ENCODE data around the gene STX16.

STX16 gene

GRCh38 chr20:58690396-58691135 is 39.5 kb downstream of the STX16 start:
- DNase-seq (ENCODE audit: insufficient read length) (no peak), FAIRE-seq (no peak)
- TF ChIP-seq POLR2AphosphoS5 (IDR thresholded peaks at IDR 0.05; ENCODE audit: low read depth, low read length), result no peak
- TF ChIP-seq POLR2A (IDR thresholded peaks at IDR 0.05; ENCODE audit: low read depth, low read length), result no peak
- TF ChIP-seq TAF1 (IDR thresholded peaks at IDR 0.05; ENCODE audit: borderline replicate concordance, low read depth, low read length), result no peak

DNA sequence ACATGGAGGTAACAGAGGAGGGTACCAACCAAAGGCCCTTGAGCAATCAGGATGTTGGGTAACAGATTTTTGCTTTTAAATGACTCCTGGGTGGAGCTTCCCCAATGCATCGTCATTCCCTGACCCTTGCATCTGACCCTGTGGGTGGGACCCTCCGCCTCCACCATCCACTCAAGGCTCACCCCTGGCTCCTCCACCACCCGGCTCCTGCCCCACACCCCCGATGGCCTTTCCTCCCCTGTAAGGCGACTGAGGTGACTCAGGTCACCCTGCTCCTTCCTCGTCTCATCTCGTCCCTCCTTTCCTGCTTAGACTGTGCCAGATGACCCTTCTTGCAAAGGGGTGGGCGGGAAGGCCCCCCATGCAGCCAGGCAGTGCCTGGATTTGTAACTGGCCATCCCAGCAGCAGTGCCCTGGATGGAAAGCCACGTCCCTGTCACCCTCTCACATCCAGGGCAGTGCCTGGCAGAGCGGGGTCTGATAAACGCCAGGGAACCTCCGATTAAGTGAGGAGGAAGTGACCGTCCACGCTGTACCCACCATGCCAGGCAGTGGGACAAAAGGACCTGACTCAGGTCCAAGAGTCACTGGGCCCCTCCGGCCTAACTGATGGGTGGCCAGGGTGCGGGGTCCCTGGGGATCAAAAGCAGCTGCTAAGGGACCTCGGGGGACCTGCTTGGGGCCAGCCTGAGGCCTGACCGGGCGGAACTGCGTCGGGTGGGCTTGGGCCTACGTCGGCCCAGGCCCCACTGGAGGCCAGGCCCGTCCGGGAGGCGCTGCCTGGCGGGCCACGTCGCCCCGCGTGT is 40.9 kb downstream of the STX16 start:
- TF ChIP-seq POLR2A (IDR thresholded peaks at IDR 0.05; ENCODE audit: low read depth, low read length), result no peak
- no peak for TF ChIP-seq TAF1 (IDR thresholded peaks at IDR 0.05; ENCODE audit: borderline replicate concordance, low read depth, low read length)
- TF ChIP-seq POLR2AphosphoS5 (IDR thresholded peaks at IDR 0.05; ENCODE audit: low read depth, low read length), result no peak
- FAIRE-seq (no peak), DNase-seq (ENCODE audit: insufficient read length) (no peak)

- DNase-seq (ENCODE audit: insufficient read length), result peak; percentile 96
- peak; percentile 60 for FAIRE-seq
- peak; percentile 60; the same call in 1 of the 2 replicates for TF ChIP-seq POLR2A (IDR thresholded peaks at IDR 0.05; ENCODE audit: low read depth, low read length)
- no peak for TF ChIP-seq POLR2AphosphoS5 (IDR thresholded peaks at IDR 0.05; ENCODE audit: low read depth, low read length)
- TF ChIP-seq TAF1 (IDR thresholded peaks at IDR 0.05; ENCODE audit: borderline replicate concordance, low read depth, low read length), result 0 out of 2 replicates have a peak, but pooled peaks have one; percentile 24
Observed at GRCh38 chr20:58692579-58693225, 41.6 kb downstream of the STX16 start, which contains the start of gene NPEPL1. Gene NPEPL1, plus strand, starts transcription at chr20:58692800. Its CDS starts 101 bp downstream, at chr20:58692901.

- DNase-seq (ENCODE audit: insufficient read length) (no peak), FAIRE-seq (peak; percentile 17)
- TF ChIP-seq POLR2A (IDR thresholded peaks at IDR 0.05; ENCODE audit: low read depth, low read length) (no peak), POLR2AphosphoS5 (IDR thresholded peaks at IDR 0.05; ENCODE audit: low read depth, low read length) (no peak)
Observed at GRCh38 chr20:58693226-58694006, 42.3 kb downstream of the STX16 start.

DNA sequence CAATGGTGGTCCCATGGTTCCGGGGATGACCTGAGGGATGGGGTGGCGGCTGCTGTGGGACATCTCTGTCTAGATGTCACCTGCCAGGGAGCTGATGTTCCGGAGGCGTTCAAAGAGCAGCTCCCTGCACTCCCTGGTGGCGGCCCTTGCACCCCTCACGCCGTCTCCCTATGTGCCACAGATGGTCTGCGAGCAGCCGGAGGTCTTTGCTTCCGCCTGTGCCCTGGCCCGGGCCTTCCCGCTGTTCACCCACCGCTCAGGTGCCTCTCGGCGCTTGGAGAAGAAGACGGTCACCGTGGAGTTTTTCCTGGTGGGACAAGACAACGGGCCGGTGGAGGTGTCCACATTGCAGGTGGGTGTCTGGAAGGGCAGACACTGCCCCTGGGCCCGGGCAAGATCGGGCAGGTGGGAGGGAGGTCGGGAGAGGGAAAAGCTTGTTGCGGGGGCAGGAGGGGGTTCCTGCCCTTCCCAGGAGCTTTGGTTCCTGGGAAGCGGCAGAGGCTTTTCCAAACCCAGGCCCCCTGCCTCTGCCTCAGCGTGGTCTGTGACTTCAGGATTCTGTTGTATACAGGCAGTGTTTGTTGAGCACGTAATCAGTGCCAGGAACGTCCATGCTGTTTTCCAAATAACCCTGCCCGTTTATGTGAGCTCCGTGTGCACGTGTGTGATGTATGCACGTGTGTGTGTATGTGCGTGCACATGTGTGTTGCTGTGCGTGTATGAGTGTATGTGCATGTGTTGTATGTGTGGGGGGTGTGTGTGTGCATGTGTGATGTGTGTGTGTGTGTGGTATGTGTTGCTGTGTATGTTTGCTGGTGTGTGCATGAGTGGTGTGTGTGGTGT is 43.4 kb downstream of the STX16 start:
- no peak for TF ChIP-seq POLR2AphosphoS5 (IDR thresholded peaks at IDR 0.05; ENCODE audit: low read depth, low read length)
- TF ChIP-seq TAF1 (IDR thresholded peaks at IDR 0.05; ENCODE audit: borderline replicate concordance, low read depth, low read length), result no peak
- no peak for TF ChIP-seq POLR2A (IDR thresholded peaks at IDR 0.05; ENCODE audit: low read depth, low read length)
- DNase-seq (ENCODE audit: insufficient read length) (no peak), FAIRE-seq (no peak)

GRCh38 chr20:58695084-58695722 is 44.1 kb downstream of the STX16 start:
- DNase-seq (ENCODE audit: insufficient read length), result no peak
- TF ChIP-seq TAF1 (IDR thresholded peaks at IDR 0.05; ENCODE audit: borderline replicate concordance, low read depth, low read length) (no peak), POLR2AphosphoS5 (IDR thresholded peaks at IDR 0.05; ENCODE audit: low read depth, low read length) (no peak), POLR2A (IDR thresholded peaks at IDR 0.05; ENCODE audit: low read depth, low read length) (no peak)
- peak; percentile 78 for FAIRE-seq

DNA sequence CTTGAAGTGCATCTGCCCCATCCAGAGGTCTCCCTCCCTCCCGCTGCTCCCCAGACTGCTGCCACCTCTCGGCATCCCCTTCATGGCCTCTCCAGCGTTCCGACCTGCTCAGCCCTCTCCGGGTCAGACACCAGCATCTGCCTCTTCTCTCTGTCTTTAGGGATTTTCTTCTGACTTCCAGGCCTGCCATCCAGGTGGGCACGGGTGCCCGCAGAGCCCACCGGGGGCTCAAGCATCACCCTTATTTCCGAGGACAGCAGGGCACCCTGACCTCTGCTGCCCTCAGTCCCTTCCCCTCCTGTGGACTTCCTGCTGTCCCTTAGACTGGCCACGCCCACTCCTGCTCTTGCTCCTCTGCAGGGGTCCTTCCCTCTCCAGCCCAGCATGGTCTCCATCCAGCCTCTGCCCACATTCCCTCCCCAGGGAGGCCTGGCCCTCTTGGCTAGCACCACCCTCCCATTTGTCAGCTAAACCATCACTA is 44.9 kb downstream of the STX16 start:
- TF ChIP-seq POLR2A (IDR thresholded peaks at IDR 0.05; ENCODE audit: low read depth, low read length) (no peak), TAF1 (IDR thresholded peaks at IDR 0.05; ENCODE audit: borderline replicate concordance, low read depth, low read length) (no peak), POLR2AphosphoS5 (IDR thresholded peaks at IDR 0.05; ENCODE audit: low read depth, low read length) (no peak)
- FAIRE-seq (no peak), DNase-seq (ENCODE audit: insufficient read length) (no peak)

- no peak for TF ChIP-seq POLR2A (IDR thresholded peaks at IDR 0.05; ENCODE audit: low read depth, low read length)
- TF ChIP-seq TAF1 (IDR thresholded peaks at IDR 0.05; ENCODE audit: borderline replicate concordance, low read depth, low read length), result no peak
- TF ChIP-seq POLR2AphosphoS5 (IDR thresholded peaks at IDR 0.05; ENCODE audit: low read depth, low read length), result no peak
- DNase-seq (ENCODE audit: insufficient read length) (no peak), FAIRE-seq (no peak)
Observed at GRCh38 chr20:58696411-58696961, 45.4 kb downstream of the STX16 start.

DNA sequence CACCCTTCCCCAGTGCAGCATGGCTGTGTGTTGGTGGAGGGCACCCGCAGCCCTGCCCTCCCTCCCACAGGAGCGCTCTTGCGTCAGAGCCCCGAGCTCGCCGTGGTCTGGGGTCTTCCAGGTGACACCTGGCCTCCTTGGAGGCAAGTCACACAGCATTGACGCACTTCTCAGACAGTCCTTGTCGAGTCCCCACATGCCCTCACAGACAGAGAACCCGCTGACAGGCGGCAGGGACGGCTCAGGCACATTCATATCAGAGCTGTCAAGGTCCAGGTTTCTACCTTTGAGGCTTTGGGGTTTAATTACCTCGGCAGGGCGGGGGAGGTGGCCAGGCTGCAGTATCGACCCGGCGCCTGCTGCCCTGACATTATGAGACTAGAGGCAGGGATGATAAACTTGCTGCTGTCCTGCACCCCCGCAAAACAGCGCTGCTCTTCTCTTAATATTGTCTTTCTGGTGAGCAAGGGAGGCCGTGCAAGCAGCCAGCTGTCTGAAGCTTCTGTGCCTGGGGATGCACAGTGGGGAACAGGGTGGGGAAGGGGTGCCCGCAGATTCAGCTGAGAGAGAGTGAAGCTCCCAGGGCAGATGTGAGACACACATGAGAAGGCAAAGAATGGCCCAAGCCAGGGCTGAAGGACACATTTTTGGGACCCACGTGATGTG is 46.3 kb downstream of the STX16 start:
- TF ChIP-seq POLR2AphosphoS5 (IDR thresholded peaks at IDR 0.05; ENCODE audit: low read depth, low read length), result no peak
- no peak for TF ChIP-seq POLR2A (IDR thresholded peaks at IDR 0.05; ENCODE audit: low read depth, low read length)
- no peak for FAIRE-seq
- no peak for DNase-seq (ENCODE audit: insufficient read length)

Measured in GM12892 (cell line).